ENCODE results near the gene SKAP2. TPM values are rescaled to one million over a fixed set of nuclear protein-coding genes. Genes with fewer than 3 reads are reported as not detected.

Gene SKAP2
- total and polyA plus RNA-seq, 2 of the 13 experiments (the other 11 are each of a cell fraction or from before 2014, with no cell fraction given) = 3.6 to 12.9 TPM

DNA sequence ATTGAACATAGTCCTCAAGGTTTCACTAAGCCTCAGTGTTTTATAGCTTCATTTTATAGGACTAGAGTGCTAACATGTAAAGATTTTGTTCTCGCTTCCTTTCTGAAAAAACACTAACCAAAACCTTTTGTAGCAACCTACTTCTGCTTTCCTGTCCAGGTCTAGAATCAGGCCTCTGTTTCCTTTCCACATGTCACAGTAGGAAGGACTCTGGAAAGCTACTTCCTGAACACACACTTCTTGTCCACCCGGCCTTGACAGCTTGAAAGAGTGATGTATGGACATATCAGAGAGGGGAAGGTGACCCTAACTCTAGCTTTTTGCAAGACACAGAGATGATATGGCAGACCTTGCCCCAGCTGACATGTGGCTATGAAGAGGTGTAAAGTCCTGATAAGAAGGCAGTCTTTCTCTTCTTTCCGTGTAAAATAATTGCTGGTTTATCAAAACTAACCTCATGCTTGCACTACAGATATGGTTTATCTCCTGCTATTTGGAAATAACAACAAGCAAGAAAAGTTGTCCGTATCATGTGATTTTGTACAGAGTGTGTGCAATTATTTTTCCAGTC is 175.4 kb downstream of the SKAP2 start:
- CTCF ChIA-PET (ENCODE audit: low intra/inter-chr PET ratio, low total read pairs) = no interaction called here
- H4K20me1 ChIP-seq (ENCODE audit: insufficient read depth, low read length) = no peaks in the 10 kb centered on the region
- H3K9ac ChIP-seq (ENCODE audit: insufficient read depth, low read depth, low read length) = no peak overlapping the region; the same call in 1 of the 2 replicates
- DNase-seq (ENCODE audit: low spot score) (peak; percentile 56), FAIRE-seq (peak; percentile 55), ATAC-seq (peak; percentile 71)
- no peaks in the 10 kb centered on the region for H3K36me3 ChIP-seq (replicated peaks in 1 of 2; ENCODE audit: control insufficient read depth in 1 of 2, insufficient read depth in 2 of 2, low read length in 2 of 2)
- no peaks in the 10 kb centered on the region for H3K9me3 ChIP-seq (ENCODE audit: low read length)
- H3K4me3 ChIP-seq (replicated peaks in 1 of 3; ENCODE audit: insufficient read depth in 1 of 3, low read depth in 2 of 3, low read length in 3 of 3) = no peak overlapping the region; a peak in 1 of 6 replicates
- H3K4me2 ChIP-seq (ENCODE audit: low read depth, low read length) = peak overlapping the region; percentile 49
- H2AFZ ChIP-seq (ENCODE audit: low read length) = no peak overlapping the region
- BruUV-seq (replicated peaks) = no TSS peak
- peak overlapping the region; percentile 68 for H3K27ac ChIP-seq (ENCODE audit: extremely low read length, insufficient read depth, low read length)
- intact Hi-C loops (cut with micrococcal nuclease; ENCODE audit: unreplicated experiment) = loop anchor here (2.0 kb wide), 1 partner anchor 172 kb away; no protein-coding TSS in a partner anchor
- peaks cover 48% of the 10 kb centered on the region for H3K4me1 ChIP-seq (ENCODE audit: insufficient read depth, low read length)
- POLR2A ChIA-PET = interaction anchor here (1.0 to 2.6 kb wide), 5 partner anchors 9 to 441 kb away, joined by 4 to 14 read pairs (median 9); partner anchors contain the start of gene HOXA4
- no peaks in the 10 kb centered on the region for H3K27me3 ChIP-seq (ENCODE audit: control insufficient read depth in 1 of 2, insufficient read depth in 2 of 2, low read length in 2 of 2)
- no peaks in the 10 kb centered on the region for H3K79me2 ChIP-seq (ENCODE audit: insufficient read depth, low read length)
- 54% methylated on average over 4 of the region's 4 CpGs for WGBS (ENCODE audit: low lambda C conversion rate)
- in situ Hi-C loops (cut with HindIII; ENCODE audit: extremely low pct_ligation_motif_present, low pct_unique_long_range_greater_than_20kb) = no loop called here
- TF ChIP-seq ZNF644 (CRISPR knock-in tag; IDR thresholded peaks at IDR 0.05; ENCODE audit: low read depth) = 0 out of 2 replicates have a peak, but pooled peaks have one; percentile 7
- TF ChIP-seq, protein P1, sequence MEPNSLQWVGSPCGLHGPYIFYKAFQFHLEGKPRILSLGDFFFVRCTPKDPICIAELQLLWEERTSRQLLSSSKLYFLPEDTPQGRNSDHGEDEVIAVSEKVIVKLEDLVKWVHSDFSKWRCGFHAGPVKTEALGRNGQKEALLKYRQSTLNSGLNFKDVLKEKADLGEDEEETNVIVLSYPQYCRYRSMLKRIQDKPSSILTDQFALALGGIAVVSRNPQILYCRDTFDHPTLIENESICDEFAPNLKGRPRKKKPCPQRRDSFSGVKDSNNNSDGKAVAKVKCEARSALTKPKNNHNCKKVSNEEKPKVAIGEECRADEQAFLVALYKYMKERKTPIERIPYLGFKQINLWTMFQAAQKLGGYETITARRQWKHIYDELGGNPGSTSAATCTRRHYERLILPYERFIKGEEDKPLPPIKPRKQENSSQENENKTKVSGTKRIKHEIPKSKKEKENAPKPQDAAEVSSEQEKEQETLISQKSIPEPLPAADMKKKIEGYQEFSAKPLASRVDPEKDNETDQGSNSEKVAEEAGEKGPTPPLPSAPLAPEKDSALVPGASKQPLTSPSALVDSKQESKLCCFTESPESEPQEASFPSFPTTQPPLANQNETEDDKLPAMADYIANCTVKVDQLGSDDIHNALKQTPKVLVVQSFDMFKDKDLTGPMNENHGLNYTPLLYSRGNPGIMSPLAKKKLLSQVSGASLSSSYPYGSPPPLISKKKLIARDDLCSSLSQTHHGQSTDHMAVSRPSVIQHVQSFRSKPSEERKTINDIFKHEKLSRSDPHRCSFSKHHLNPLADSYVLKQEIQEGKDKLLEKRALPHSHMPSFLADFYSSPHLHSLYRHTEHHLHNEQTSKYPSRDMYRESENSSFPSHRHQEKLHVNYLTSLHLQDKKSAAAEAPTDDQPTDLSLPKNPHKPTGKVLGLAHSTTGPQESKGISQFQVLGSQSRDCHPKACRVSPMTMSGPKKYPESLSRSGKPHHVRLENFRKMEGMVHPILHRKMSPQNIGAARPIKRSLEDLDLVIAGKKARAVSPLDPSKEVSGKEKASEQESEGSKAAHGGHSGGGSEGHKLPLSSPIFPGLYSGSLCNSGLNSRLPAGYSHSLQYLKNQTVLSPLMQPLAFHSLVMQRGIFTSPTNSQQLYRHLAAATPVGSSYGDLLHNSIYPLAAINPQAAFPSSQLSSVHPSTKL (CRISPR knock-in tag; IDR thresholded peaks at IDR 0.05) = peak; percentile 33; the same call in 1 of the 2 replicates
- TF ChIP-seq AGO1 (IDR thresholded peaks at IDR 0.05; ENCODE audit: low read depth, low read length, poor library complexity, severe bottlenecking) = no peak
- TF ChIP-seq HOXD1 (CRISPR knock-in tag; IDR thresholded peaks at IDR 0.05) = no peak
- TF ChIP-seq FOXP1 (IDR thresholded peaks at IDR 0.05) = no peak
- TF ChIP-seq FOXP1 (CRISPR knock-in tag; IDR thresholded peaks at IDR 0.05) = 0 out of 2 replicates have a peak, but pooled peaks have one; percentile 5
- TF ChIP-seq ZNF337 (CRISPR knock-in tag; IDR thresholded peaks at IDR 0.05; ENCODE audit: borderline replicate concordance, low read depth) = no peak
- no peak for TF ChIP-seq ZNF329 (CRISPR knock-in tag; IDR thresholded peaks at IDR 0.05; ENCODE audit: low read depth)
- TF ChIP-seq NCOA1 (CRISPR knock-in tag; IDR thresholded peaks at IDR 0.05) = no peak
- TF ChIP-seq ZFP41 (CRISPR knock-in tag; IDR thresholded peaks at IDR 0.05; ENCODE audit: borderline replicate concordance) = no peak
- TF ChIP-seq NONO (IDR thresholded peaks at IDR 0.05) = no peak
- TF ChIP-seq NONO (CRISPR knock-in tag; conservative IDR thresholded peaks at IDR 0.05) = no peak
- TF ChIP-seq RBM39 (IDR thresholded peaks at IDR 0.05; ENCODE audit: low read depth, low read length, poor library complexity, severe bottlenecking) = no peak
- TF ChIP-seq, protein P2, sequence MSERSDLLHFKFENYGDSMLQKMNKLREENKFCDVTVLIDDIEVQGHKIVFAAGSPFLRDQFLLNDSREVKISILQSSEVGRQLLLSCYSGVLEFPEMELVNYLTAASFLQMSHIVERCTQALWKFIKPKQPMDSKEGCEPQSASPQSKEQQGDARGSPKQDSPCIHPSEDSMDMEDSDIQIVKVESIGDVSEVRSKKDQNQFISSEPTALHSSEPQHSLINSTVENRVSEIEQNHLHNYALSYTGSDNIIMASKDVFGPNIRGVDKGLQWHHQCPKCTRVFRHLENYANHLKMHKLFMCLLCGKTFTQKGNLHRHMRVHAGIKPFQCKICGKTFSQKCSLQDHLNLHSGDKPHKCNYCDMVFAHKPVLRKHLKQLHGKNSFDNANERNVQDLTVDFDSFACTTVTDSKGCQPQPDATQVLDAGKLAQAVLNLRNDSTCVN (CRISPR knock-in tag; IDR thresholded peaks at IDR 0.05; ENCODE audit: borderline replicate concordance) = peak; percentile 73; the same call in 1 of the 2 replicates
- no peak for TF ChIP-seq SOX13 (IDR thresholded peaks at IDR 0.05)
- TF ChIP-seq SOX13 (CRISPR knock-in tag; conservative IDR thresholded peaks at IDR 0.05 in 1 of 2, IDR thresholded peaks at IDR 0.05 in 1 of 2) = peak in 1 of 2 experiments; percentile 22; a peak in 1 of 4 replicates
- TF ChIP-seq HOXA5 (CRISPR knock-in tag; IDR thresholded peaks at IDR 0.05) = no peak
- TF ChIP-seq ETV5 (CRISPR knock-in tag; IDR thresholded peaks at IDR 0.05; ENCODE audit: borderline replicate concordance) = 0 out of 2 replicates have a peak, but pooled peaks have one; percentile 22
